ENCODE results near the gene ZNF672.
"Not testable (repeated sequence)": the region's sequence is repeated elsewhere in the genome, so short reads cannot be mapped to it uniquely, and the experiment has no call there.

The ZNF672 gene

DNA sequence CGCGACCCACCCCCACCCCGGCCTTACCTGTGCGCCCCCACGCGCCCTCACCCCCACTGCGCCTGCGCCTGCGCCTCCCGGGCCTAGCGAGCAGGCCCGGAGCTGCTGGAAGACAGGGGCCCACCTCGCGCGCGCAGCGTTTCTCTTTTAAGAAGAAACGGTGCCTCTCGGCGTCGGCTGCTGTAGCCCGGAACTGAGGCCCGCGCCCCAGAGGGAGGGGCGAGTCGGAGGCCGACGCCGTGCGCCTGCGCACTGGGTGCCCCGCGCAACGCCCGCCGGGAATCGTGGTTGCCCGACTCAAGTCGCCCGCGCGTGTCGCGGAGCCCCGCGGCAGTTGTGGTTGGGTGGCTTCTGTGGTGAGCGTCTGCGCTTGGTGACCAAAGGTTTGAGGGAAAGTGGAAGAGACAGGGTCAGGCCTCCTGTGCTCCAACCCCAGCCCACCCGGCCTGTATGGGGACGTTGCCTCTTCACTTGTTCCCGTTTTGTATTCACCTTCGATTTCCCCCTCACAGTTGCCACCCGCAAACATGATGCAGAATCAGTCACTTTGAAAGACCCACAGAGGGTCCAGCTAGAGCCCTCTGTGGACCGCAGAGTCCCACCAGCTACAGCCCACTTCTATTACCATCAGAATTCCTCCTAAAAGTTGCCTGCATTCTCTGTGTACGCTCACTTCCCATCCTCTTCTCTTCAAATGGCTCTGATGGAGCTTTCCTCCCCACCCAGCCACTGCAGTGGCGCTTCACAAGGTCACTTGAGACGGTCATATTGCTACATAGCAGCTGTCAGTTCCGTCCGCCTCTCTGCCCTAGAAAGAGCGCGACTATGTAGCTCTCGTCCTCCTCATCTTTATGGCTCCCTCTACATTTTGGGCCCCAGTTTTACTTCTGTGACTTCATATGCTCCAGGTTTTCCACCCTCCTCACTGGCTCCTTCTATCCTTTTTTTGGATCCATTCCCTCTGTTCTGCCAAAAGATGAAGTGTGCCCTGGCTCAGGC is 21.2 kb downstream of the ZNF672 start, which contains the start of gene ZNF692:
ZNF692 (minus strand) TSS at position 195 of the 999 bp plus-strand sequence. CDS start 776 bp downstream, outside the sequence.
- Mint-ChIP-seq H3K9me3 (no peaks in the 10 kb centered on the region), H3K27me3 (peaks cover 5% of the 10 kb centered on the region), H3K4me3 (peak within 1 kb of the TSS; percentile 89), H3K36me3 (peaks cover 12% of the 10 kb centered on the region), H3K27ac (peak within 1 kb of the TSS; percentile 94), H3K4me1 (peaks cover 60% of the 10 kb centered on the region)
- CTCF ChIA-PET: interaction anchor here (0.9 to 2.9 kb wide), 10 partner anchors 9 to 67 kb away, joined by 3 to 19 read pairs (median 4); partner anchors contain the start of genes SH3BP5L and ZNF672
- peak; percentile 98 for DNase-seq

DNA sequence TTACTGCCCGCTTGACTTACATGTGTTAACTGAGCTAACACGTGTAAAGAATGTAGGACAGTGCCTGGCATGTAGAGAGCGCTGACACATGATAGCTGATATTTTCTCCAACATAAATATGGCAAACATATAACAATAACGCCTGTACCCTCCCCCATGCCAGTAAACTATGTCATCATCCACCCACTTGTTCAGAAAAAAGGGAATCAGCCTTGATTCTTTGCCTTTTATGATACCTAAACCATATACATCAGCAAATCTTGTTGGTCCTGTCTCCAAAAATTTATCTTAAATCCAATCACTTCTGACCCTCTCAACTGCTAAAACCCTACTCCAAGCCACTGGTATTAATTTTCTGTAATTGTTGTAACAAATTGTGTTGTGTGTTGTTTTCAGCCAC is 22.0 kb downstream of the ZNF672 start:
- H3K4me3 Mint-ChIP-seq: peak overlapping the region; percentile 89
- H3K4me1 Mint-ChIP-seq: peaks cover 64% of the 10 kb centered on the region
- H3K27me3 Mint-ChIP-seq: peaks cover 9% of the 10 kb centered on the region
- no peaks in the 10 kb centered on the region for H3K9me3 Mint-ChIP-seq
- CTCF ChIA-PET: interaction anchor here (2.9 kb wide), 1 partner anchor 18 kb away, joined by 19 read pairs; no protein-coding TSS in a partner anchor
- peak overlapping the region; percentile 94 for H3K27ac Mint-ChIP-seq
- no peak for DNase-seq
- H3K36me3 Mint-ChIP-seq: peaks cover 7% of the 10 kb centered on the region

DNA sequence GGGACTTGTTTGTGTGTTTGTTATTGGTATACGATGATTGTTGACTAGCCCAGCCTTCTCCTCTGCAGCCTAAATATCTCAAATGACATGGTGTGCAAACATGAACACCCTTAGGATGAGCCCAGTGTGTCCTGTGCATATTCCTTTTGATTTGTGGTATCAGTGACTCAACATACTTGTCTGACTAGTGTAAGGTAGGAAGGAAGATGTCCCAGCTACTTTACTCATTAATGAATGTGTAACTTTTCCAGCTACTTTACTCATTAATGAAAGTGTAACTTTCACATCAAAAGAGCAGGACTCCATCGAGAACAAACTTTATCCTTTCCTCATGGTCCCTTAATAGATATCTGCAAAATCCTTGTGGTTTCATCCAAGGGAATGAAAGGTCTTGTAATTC is 23.6 kb downstream of the ZNF672 start:
- no peak for DNase-seq
- H3K27me3 Mint-ChIP-seq: peaks cover 16% of the 10 kb centered on the region
- no peaks in the 10 kb centered on the region for H3K9me3 Mint-ChIP-seq
- no peaks in the 10 kb centered on the region for H3K36me3 Mint-ChIP-seq
- peaks cover 55% of the 10 kb centered on the region for H3K4me1 Mint-ChIP-seq
- CTCF ChIA-PET: interaction anchor here (1.2 to 1.7 kb wide), 3 partner anchors 14 to 22 kb away, joined by 3 to 5 read pairs (median 3); no protein-coding TSS in a partner anchor
- no peak overlapping the region for H3K27ac Mint-ChIP-seq
- H3K4me3 Mint-ChIP-seq: no peak overlapping the region

DNA sequence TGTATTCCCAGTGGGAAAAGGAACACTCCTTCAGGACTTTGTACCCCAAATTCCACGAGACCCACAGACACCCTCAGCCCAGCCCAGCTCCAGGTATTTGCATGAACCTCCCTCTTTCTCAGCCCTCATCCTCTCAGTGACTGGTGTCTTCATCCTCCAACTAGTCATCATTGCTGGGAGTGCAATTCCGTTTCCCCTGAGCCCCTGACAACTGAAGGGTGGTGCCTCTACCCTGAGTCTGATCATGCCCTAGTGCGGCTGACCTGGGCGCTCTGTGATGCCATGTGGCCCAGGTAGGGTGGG is 24.6 kb downstream of the ZNF672 start:
- peak overlapping the region; percentile 84 for H3K27ac Mint-ChIP-seq
- H3K27me3 Mint-ChIP-seq: peaks cover 16% of the 10 kb centered on the region
- H3K4me3 Mint-ChIP-seq: peak overlapping the region; percentile 84
- no peaks in the 10 kb centered on the region for H3K9me3 Mint-ChIP-seq
- DNase-seq: no peak
- H3K4me1 Mint-ChIP-seq: peaks cover 47% of the 10 kb centered on the region
- no peaks in the 10 kb centered on the region for H3K36me3 Mint-ChIP-seq
- CTCF ChIA-PET: interaction anchor here (0.9 to 1.7 kb wide), 4 partner anchors 10 to 23 kb away, joined by 3 to 5 read pairs (median 3); no protein-coding TSS in a partner anchor

DNA sequence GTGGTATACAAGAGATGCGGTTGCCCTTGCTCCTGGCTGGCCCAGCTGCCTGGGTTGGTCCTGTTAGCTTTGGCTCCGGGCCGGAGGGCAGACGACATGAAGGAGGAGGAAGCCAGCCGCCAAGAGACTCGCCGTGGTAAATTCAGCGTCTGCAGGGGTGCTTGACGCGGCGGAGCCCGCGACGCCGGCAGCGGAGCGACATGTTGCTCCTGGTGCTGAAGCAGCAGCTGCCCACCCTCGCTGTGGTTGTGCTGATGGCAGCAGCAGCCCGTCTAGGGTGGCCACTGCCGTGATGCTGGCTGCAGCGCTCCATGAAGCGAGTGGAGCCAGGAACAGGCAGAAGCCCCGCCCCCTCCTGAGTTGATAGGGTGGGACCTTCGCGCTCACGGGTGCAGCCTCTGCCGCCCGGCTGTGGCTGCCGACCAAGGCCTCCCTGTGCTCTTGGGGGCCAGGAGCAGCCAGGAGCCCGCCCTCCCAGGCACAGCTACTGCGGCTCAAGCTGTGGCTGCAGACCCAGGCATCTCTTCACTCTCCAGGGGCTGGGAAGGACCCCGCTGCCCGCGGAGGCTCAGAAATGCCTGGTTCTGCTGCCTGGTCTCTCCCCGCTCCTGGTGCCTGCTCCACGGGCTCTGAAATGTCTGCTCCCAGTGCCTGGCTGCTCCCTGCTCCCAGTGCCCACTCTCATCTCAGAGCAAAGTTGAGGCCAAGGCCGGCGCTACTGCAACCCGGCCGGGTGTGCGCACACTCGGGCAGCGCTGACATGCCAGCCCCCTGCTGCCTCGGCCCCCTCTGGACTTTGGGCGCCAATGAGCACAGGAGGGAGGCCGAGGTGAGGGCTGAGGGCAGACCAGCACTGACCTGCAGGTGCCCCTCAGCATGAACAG is 25.2 kb downstream of the ZNF672 start:
- Mint-ChIP-seq H3K9me3 (no peaks in the 10 kb centered on the region), H3K27ac (peak overlapping the region; percentile 84), H3K4me1 (peaks cover 45% of the 10 kb centered on the region), H3K27me3 (peaks cover 16% of the 10 kb centered on the region), H3K4me3 (peak overlapping the region; percentile 84), H3K36me3 (no peaks in the 10 kb centered on the region)
- CTCF ChIA-PET: interaction anchor here (0.9 to 1.7 kb wide), 4 partner anchors 9 to 23 kb away, joined by 3 to 5 read pairs (median 3); no protein-coding TSS in a partner anchor
- peak; percentile 90 for DNase-seq

DNA sequence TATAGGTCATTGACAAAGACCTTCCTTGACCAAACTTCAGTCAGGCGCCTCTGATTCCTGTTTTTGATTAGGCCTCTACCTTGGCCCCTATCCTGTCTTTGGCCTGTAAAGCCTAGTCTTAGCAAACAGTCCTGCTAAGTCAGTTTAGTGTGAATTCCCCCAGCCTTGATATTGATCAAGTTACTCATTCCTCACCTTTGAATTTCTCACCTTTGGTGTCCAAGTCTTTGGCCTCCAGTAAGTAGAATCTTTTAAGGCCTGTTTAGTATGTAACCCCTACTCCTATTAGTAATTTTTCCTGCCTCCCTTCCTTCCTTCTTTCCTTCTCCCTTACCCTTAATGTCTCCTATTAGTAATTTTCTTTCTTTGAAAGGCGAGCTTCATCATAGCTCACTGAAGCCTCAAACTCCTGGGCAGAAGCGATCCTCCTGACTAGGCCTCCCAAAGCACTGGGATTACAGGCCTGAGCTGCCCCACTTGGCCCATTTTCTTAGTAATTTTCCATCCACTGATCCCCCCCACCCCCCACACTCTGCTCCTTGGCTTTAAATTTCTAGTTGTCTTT is 33.9 kb downstream of the ZNF672 start:
- Mint-ChIP-seq H3K4me1 (peaks cover 25% of the 10 kb centered on the region), H3K27ac (no peak overlapping the region), H3K9me3 (peaks cover 1% of the 10 kb centered on the region), H3K27me3 (peaks cover 13% of the 10 kb centered on the region), H3K4me3 (peak overlapping the region; percentile 33), H3K36me3 (peaks cover 9% of the 10 kb centered on the region)
- no peak for DNase-seq
- CTCF ChIA-PET: interaction anchor here (1.3 kb wide), 1 partner anchor 9 kb away, joined by 3 read pairs; no protein-coding TSS in a partner anchor

DNA sequence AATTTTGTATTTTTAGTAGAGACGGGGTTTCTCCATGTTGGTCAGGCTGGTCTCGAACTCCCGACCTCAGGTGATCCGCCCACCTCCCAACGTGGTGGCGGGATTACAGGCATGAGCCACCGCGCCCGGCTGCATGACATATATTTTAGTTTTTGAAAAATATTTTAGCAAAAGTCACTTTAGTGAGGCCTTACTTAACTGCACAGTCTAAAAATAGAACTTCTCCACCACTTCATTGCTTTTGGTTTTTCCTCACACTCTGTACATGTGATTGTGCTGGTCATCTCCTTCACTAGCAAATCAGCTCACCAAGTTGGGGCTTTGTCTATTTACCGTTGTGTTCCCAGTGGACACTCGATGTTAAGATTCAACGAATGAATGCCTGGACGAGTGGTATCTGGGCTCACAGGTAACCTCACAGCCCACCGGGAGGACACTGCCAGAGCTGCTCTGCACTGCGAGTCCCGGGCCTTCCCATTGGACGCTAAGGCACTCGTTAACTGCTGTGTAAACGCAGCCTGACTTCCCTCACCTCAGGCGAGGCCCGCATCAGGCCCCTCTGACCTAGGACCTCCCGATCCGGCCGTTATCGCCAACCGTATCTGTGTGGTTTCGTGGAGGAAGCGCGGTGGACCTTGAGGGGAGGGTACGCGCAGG is 34.9 kb downstream of the ZNF672 start:
- DNase-seq: peak; percentile 61
- H3K4me3 Mint-ChIP-seq: peak overlapping the region; percentile 91
- CTCF ChIA-PET: interaction anchor here (0.8 to 1.3 kb wide), 3 partner anchors 10 to 31 kb away, joined by 3 read pairs; no protein-coding TSS in a partner anchor
- peaks cover 9% of the 10 kb centered on the region for H3K36me3 Mint-ChIP-seq
- H3K9me3 Mint-ChIP-seq: peaks cover 1% of the 10 kb centered on the region
- peaks cover 25% of the 10 kb centered on the region for H3K4me1 Mint-ChIP-seq
- H3K27me3 Mint-ChIP-seq: peaks cover 13% of the 10 kb centered on the region
- H3K27ac Mint-ChIP-seq: peak overlapping the region; percentile 92

DNA sequence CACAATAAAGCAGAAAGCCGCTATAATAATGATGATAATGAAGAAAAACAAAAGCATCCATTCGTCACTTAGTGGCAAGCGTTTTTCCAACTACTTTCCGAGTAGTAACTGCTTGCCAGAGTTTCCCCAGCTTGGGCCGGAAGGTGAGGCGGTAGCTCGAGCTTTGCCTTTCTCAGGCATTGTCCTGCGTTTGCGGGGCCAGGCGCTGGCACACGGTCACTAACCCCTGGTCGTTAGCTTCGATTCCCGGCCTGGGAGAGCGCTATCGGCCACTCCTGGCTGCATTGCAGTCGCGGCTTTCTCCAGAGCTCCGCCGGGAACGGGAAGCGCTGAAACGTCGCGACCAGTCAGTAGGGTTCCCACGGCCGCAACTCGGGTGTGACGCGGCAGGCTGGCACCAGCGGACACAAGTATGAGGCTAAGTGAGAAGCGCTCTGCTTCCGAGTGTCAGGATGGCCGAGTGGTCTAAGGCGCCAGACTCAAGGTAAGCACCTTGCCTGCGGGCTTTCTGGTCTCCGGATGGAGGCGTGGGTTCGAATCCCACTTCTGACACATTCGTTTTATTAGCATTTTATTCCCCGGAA is 35.5 kb downstream of the ZNF672 start:
- Mint-ChIP-seq H3K4me1 (peaks cover 25% of the 10 kb centered on the region), H3K27ac (peak overlapping the region; percentile 92), H3K27me3 (peaks cover 13% of the 10 kb centered on the region), H3K36me3 (peaks cover 9% of the 10 kb centered on the region), H3K9me3 (peaks cover 1% of the 10 kb centered on the region), H3K4me3 (peak overlapping the region; percentile 91)
- CTCF ChIA-PET: interaction anchor here (0.8 to 1.3 kb wide), 3 partner anchors 11 to 31 kb away, joined by 3 read pairs; no protein-coding TSS in a partner anchor
- peak; percentile 91 for DNase-seq

DNA sequence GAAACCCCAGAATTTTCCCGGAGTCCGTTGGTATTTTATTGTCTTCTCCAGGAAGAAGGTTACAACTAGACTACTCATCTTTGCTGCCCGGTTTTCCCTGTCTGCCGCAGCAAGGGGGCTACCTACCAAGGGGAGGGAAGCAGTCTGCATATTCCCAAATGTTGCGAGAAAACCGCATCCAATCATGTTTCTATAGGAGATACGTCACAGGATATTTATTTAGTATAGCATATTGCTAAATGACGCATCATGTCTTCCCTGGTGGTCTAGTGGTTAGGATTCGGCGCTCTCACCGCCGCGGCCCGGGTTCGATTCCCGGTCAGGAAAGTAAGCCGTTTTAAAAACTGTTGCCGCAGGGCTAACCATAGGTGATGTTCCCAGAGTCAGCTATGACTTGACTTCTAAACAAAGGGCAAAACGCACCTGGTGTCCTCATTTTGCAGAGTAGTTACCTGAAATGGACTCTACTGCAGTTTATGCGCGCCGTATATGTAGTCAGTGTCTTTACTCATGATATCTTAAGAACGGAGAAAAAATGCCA is 36.0 kb downstream of the ZNF672 start:
- Mint-ChIP-seq H3K4me1 (peaks cover 25% of the 10 kb centered on the region), H3K27ac (peak overlapping the region; percentile 92), H3K36me3 (peaks cover 9% of the 10 kb centered on the region), H3K9me3 (peaks cover 1% of the 10 kb centered on the region), H3K27me3 (peaks cover 13% of the 10 kb centered on the region), H3K4me3 (peak overlapping the region; percentile 91)
- DNase-seq: peak; percentile 83
- CTCF ChIA-PET: interaction anchor here (0.8 to 1.4 kb wide), 4 partner anchors 11 to 40 kb away, joined by 3 read pairs; no protein-coding TSS in a partner anchor

DNA sequence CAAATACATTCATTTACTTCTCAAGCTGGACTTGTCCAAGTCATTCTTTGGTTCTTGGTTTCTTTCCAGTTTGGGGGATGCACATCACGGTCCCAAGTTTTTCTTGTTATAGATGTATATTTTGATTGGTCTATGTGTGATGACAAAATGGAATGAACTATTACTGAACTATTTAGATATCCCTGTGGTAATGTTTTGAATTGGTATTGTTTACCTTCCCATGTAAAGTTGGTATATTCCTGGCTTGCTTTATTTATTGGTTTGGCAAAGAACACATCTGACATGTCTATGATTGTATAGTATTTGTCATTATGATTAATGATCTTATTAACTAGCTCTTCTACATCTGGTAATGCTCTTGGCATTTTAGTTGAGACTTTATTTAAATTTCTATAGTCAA is 43.2 kb downstream of the ZNF672 start:
- Mint-ChIP-seq H3K4me1 (no peaks in the 10 kb centered on the region), H3K36me3 (no peaks in the 10 kb centered on the region), H3K4me3 (no peak overlapping the region), H3K27ac (no peak overlapping the region), H3K27me3 (peaks cover 7% of the 10 kb centered on the region), H3K9me3 (no peaks in the 10 kb centered on the region)
- CTCF ChIA-PET: no interaction called here
- no peak for DNase-seq

DNA sequence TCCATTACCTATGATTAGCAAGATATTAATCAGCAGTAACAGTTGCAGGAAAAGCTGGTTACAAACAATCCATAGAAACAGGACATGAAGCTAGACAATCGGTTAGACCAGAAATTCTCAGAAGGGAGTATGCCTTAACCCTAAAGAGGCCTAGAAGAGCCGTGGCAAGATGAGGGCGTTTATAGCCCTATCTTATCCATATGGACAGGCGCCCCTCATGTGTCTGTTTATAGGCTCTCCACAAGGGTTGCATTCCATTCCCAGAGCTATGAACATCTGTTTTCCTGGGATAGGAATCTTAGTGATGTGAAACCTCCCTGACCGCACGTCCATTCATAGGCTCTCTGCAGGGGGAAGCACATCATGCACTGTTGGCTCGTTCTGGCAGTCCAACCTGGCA is 44.4 kb downstream of the ZNF672 start:
- CTCF ChIA-PET, H3K36me3 Mint-ChIP-seq, DNase-seq, H3K9me3 Mint-ChIP-seq, H3K27me3 Mint-ChIP-seq, H3K4me3 Mint-ChIP-seq, H3K4me1 Mint-ChIP-seq, H3K27ac Mint-ChIP-seq: not testable (repeated sequence)

DNA sequence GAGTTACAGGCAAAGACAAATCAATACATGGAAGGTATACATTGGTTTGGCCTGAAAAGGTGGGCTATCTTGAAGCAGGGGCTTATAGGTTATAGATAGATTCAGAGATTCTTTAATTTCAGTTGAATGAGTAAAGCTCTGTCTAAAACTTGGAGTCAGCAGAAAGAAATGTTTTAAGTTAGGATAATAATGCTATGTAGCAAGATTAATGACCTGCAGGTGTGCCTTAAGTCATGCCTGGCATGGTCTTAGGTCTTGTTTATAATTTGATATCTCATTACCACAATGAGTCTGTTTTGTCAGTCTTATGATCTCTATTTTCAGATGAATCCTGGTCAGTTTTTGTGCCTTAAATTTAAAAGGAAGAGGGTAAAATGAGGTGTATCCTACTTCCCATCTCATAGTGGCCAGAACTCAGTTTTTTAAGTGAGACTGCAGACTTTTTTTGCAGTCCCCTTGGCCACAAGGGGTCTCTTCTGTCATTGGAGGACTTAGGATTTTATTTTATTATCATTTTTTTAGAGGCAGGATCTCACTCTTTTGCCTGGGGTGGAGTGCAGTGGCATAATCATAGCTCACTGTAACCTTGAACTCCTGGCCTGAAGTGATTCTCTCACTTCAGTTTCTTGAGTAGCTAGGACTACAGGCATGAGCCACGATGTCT is 46.7 kb downstream of the ZNF672 start:
- Mint-ChIP-seq H3K9me3 (no peaks in the 10 kb centered on the region), H3K36me3 (no peaks in the 10 kb centered on the region), H3K4me1 (no peaks in the 10 kb centered on the region), H3K27ac (no peak overlapping the region), H3K4me3 (no peak overlapping the region), H3K27me3 (peaks cover 9% of the 10 kb centered on the region)
- CTCF ChIA-PET: interaction anchor here (1.0 kb wide), 1 partner anchor 10 kb away, joined by 3 read pairs; no protein-coding TSS in a partner anchor
- no peak for DNase-seq
